Hepatocyte (in vitro differentiated cells): ENCODE data around the gene KIF20A.

Experiments used
- EZH2 ChIP-seq: fragments of 200-600 bp; sonication (generic); IDR thresholded peaks from 2 replicates; pipeline ENCODE4 v1.6.1; 2016; ENCODE audit warnings: antibody characterized with exemption, mild to moderate bottlenecking, borderline replicate concordance
- EZH2phosphoT487 ChIP-seq: fragments of 200-600 bp; sonication (generic); IDR thresholded peaks from one replicate; pipeline ENCODE4 v1.6.1; 2018; ENCODE audit warnings: antibody characterized with exemption, mild to moderate bottlenecking, low read depth, moderate library complexity; ENCODE audit not compliant: unreplicated experiment, severe bottlenecking
- TF ChIP-seq, protein P1 (sequence below): fragments of 200-600 bp; sonication (generic); IDR thresholded peaks from 2 replicates; pipeline ENCODE4 v1.5.1; 2016; ENCODE audit warnings: antibody characterized with exemption, mild to moderate bottlenecking; ENCODE audit not compliant: poor library complexity

DNA sequence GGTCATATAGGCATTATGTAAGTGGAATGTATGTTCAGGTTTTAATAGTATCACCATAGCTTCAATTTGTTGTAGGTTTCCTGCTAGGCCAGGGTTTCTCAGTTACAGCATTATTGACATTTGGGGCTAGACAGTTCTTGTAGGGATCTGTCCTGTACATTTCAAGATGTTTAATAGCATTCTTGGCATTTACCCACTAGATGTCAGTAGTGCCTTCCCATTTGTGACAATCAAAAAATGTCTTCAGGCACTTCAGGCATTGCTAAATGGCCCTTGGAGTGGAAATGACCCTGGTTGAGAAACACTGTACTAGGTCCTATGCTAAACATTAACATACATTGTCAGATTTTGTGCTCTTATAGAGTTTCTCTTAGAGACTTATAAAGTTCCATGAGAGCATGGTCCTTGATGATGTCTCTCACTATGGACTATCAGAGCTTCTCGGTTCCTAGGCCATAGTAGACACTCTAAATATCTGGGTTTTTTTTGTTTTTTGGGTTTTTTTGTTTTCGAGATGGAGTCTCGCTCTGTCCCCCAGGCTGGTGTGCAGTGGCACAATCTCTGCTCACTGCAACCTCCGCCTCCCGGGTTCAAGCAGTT, 1.4 kb downstream of the KIF20A start:
- TF ChIP-seq, protein P1, sequence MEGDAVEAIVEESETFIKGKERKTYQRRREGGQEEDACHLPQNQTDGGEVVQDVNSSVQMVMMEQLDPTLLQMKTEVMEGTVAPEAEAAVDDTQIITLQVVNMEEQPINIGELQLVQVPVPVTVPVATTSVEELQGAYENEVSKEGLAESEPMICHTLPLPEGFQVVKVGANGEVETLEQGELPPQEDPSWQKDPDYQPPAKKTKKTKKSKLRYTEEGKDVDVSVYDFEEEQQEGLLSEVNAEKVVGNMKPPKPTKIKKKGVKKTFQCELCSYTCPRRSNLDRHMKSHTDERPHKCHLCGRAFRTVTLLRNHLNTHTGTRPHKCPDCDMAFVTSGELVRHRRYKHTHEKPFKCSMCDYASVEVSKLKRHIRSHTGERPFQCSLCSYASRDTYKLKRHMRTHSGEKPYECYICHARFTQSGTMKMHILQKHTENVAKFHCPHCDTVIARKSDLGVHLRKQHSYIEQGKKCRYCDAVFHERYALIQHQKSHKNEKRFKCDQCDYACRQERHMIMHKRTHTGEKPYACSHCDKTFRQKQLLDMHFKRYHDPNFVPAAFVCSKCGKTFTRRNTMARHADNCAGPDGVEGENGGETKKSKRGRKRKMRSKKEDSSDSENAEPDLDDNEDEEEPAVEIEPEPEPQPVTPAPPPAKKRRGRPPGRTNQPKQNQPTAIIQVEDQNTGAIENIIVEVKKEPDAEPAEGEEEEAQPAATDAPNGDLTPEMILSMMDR: peak; percentile 54
- TF ChIP-seq EZH2 (no peak), EZH2phosphoT487 (no peak)
